ENCODE measurements around the gene IQSEC1.
"Not testable (repeated sequence)": the region's sequence is repeated elsewhere in the genome, so short reads cannot be mapped to it uniquely, and the experiment has no call there.

Gene IQSEC1

GRCh38 chr3:12886736-12887135 is 186.5 kb downstream of the IQSEC1 start:
- no peak for DNase-seq

- DNase-seq: no peak
Observed at GRCh38 chr3:12886106-12886679, 187.0 kb downstream of the IQSEC1 start.

- no peak for DNase-seq
Observed at GRCh38 chr3:12885583-12885930, 187.7 kb downstream of the IQSEC1 start.

GRCh38 chr3:12884790-12885582 is 188.2 kb downstream of the IQSEC1 start:
- DNase-seq: no peak

DNA sequence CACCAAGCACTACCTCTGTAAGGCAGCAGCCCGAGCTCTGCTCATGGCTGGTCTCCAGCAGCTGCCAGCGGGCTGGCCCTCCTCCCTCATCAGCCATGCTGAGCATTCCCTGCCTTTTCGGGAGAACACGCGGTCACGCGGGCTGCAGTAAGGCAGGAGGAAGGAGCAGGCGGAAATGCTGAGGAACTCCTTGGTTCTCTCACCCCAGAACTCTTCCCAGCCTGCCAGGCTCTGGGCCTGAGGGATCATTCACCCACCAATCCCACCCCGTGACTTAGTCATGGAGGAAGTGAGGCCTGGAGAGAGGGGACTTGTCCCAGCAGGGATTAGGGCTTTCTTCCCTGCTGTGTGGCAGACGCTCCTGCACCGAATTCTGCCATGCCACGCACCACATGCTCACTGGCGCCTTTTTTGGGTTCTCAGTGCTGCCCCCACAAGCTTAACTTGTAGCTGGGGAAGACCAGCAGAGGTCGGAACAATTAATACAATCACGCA is 189.0 kb downstream of the IQSEC1 start:
- no peak for DNase-seq

DNA sequence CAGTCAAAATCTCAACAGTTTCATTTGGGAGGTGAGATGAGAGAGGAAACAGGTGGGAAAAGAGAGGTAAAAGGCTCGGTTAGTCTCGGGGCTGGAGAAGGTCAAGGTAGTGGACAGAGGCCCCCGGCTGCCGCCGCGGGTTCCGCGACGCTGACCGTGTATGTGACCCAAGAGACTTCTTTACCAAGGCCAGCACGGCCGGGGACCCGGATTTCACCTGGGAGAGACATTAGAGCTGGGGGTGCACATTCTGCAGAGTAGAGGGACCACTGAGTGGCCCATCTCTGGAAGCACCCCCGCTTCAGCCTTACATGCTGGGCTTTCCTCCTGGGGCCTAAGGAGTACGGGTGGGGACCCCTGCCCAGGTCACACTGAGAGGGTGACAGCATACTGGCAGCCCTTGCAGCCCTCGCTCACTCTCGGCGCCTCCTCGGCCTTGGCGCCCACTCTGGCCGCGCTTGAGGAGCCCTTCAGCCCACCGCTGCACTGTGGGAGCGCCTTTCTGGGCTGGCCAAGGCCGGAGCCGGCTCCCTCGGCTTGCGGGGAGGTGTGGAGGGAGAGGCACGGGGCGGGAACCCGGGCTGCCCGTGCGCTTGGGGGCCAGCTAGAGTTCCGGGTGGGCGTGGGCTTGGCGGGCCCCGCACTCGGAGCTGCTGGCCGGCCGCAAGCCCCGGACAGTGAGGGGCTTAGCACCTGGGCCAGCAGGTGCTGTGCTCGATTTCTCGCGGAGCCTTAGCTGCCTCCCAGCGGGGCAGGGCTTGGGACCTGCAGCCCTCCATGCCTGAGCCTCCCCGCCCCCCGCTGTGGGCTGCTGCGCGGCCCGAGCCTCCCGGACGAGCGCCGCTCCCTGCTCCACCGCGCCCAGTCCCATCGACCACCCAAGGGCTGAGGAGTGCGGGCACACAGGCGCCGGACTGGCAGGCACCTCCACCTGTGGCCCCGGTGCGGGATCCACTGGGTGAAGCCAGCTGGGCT is 190.6 kb downstream of the IQSEC1 start:
- DNase-seq: no peak

DNA sequence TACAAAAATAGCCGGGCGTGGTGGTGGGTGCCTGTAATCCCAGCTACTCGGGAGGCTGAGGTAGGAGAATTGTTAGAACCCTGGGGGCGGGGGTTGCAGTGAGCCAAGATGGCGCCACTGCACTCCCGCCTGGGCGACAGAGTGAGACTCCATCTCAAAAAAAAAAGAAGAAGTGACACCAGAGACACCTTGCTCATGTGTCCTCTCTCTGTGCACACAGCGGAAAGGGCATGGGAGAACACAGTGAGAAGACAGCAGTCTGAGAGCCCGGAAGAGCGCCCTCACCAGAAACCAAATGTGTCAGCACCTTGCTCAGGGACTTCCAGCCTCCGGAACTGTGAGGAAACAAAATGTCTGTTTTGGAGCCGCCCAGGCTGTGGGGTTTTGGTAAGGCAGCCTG is 191.4 kb downstream of the IQSEC1 start:
- not testable (repeated sequence) for DNase-seq

GRCh38 chr3:12879191-12879815 is 193.9 kb downstream of the IQSEC1 start:
- no peak for DNase-seq

DNA sequence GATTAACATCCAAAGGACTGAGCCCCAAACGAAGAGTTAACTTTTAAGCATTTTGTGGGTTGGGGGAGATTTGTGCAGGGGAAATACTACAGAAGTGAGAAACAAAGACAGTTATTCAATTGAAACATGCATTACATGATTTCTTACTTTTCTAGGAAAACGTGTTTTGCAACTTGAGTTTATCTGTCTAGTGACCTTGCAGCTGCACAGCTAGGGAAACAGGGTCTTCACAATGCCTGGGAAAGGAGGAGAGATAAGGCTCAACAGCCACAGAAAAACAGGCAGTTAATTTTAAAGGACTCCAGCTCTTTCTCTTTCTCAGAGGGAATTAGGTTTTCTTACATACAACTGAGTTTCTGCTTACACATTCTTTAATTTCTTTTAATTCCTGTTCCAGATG is 194.5 kb downstream of the IQSEC1 start:
- not testable (repeated sequence) for DNase-seq

DNA sequence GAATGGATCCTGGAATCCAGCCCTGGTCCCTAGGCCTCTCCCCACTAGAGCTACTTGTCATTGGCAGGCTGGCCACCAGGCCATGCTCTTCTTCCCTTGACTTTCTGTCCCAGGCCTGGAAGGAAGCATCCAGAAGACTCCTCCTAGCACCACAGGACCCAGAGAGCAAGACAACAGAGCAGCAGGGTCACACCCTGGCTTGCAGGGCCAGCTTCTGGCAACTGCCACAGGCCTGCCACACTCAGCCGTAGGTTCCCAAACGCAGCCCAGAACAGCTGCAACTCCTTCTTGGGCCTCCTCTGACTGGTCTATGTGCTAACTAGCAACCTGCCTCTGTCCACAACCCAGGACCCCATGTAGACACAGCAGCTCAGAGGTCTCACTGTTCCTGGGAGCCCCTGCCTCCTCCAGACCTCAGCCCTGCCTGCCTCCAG is 195.1 kb downstream of the IQSEC1 start:
- no peak for DNase-seq

GRCh38 chr3:12877040-12877439 is 196.2 kb downstream of the IQSEC1 start:
- DNase-seq: no peak

DNA sequence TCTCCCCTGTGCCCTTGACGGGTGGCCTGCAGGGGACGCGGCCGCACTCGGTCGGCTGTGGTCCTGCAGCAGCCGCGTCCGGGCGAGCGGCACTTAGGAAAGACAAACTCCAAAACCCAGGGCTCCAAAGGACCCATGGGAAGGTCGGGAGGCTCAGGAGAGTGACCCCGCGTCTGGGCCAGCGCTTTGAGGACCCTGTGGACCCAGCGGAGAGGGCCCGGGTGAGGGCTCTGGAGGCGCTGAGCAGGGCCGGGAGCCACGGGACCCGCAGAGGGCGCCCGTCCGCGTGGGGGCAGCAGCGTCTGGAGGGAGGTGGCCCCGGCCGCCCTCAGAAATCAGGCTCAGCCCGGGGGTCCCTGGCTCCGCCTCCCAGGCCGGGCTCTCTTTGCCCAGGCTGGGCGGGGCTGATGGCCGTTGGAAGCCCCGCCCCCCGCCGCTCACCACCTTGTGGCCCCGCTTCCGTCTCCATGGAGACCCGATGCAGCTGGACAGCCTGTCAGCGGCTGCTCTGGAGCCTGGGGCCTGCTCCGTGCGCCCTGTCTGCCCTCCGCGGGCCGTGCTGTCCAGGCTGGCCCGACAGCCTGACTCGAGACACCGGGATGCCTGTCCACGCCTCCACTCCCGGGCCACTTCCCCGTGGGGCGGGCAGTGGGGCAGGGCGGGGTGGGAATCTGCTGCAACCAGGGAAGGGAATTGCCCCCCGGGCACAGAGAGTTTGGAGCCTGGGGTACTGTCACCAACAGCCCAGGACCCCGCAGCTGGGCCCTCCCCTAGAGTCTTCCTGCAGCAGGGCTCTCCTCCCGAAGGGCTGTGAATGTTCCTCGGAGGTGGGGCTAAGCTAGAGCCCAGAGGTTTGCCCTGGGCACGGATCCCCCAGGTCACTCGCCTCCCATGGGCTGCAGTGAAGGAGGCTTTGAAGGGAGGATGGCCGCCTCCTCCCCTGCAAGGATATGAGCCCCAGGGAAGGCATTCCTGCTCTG is 197.1 kb downstream of the IQSEC1 start:
- DNase-seq: peak; percentile 12 to 66 (median 40)

- peak in 1 of 3 experiments; percentile 42 for DNase-seq
Observed at GRCh38 chr3:12871404-12871983, 201.7 kb downstream of the IQSEC1 start.

DNA sequence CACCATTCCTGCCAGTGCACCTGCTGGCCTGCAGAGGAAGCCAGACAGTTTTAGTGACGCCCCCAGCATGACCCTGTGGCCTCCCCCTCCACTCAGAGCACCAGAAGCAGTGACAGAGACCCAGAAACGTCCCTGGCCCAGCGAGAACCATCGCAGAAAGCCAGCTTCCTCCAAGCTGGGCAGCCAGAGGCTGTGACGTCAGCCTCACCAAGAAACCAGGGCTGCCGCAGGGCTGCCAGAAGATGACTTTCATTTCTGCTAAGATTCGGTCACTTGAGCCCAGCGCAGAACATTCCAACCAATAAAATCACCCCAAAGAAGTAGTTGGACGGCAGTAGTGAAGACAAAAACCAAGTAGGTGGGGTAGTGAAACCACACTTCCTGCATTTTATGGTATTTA is 202.3 kb downstream of the IQSEC1 start:
- no peak for DNase-seq

GRCh38 chr3:12869035-12869621 is 204.1 kb downstream of the IQSEC1 start:
- DNase-seq: peak; percentile 15 to 69 (median 47)

DNA sequence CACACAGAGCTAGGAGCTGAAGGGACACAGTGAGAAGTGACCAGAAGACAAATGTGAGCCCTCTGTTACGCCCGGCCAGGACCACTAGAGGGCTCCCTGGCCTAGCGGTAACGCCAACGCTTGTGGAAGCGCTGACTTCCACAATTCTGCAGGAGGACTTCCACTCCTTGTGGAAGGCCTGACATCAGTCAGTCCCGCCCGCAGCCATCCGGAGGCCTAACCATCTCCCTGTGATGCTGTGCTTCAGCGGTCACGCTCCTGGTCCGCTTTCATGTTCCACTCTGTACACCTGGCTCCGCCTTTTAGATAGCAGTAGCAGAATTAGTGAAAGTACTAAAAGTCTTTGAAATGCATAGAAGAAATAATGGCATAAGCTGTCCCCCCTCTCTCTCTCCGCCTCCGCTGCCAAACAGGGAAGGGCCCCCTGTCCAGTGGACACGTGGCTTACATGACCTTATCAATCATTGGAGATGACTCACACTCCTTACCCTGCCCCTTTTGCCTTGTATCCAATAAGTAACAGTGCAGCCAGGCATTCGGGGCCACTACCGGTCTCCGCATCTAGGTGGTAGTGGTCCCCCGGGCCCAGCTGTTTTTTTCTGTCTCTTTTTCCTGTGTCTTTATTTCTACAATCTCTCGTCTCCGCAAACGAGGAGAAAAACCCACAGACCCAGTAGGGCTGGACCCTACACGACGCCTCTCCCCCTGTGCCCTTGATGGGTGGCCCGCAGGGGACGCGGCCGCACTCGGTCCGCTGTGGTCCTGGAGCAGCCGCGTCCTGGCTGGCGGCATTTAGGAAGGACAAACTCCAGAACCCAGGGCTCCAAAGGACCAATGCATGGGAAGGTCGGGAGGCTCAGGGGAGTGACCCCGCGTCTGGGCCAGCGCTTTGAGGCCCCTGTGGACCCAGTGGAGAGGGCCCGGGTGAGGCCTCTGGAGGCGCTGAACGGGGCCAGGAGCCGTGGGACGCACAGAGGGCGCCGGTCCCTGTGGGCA is 204.9 kb downstream of the IQSEC1 start:
- peak; percentile 67 to 82 (median 74) for DNase-seq

DNA sequence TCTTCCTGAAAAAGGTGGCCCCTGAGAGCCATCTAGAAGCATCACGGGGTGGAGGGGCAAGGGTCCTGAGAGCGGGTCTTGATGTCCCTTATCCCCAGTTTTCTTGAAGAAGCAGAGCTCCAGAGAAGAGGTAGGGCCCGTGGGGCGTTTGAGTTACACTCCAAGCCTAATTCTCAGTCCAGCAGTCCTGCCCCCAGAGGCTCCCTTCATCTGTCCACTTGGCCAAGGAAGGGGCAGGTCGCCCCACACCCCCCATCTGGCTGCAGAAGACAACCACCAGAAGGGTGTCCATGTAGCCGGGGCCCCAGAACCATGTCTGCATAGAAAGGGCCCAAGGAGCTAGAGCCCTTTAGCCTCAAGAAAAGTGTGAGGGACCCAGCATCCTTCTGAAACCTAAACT is 206.4 kb downstream of the IQSEC1 start:
- DNase-seq: no peak

- DNase-seq: no peak
Observed at GRCh38 chr3:12865271-12865670, 208.0 kb downstream of the IQSEC1 start.

- no peak for DNase-seq
Observed at GRCh38 chr3:12862387-12862786, 210.8 kb downstream of the IQSEC1 start.

Data from NCI-H1417 (cell line).